Skeletal muscle cell (primary cell): ENCODE data around the gene ALDH5A1.

ENCODE experiments used
- DNase-seq: peaks from one replicate; pipeline ENCODE4 v3.0.0-alpha.2; 2010; ENCODE audit warnings: low read depth
- H3K4me3 ChIP-seq: 2 replicates; pipeline ENCODE4 v1.5.1; 2011; ENCODE audit warnings: low read depth, mild to moderate bottlenecking, control low read depth, low read length, moderate library complexity

ALDH5A1 gene

GRCh38 chr6:24549674-24550353 is 55.0 kb downstream of the ALDH5A1 start:
- H3K4me3 ChIP-seq: no peak overlapping the region
- DNase-seq: no peak

DNA sequence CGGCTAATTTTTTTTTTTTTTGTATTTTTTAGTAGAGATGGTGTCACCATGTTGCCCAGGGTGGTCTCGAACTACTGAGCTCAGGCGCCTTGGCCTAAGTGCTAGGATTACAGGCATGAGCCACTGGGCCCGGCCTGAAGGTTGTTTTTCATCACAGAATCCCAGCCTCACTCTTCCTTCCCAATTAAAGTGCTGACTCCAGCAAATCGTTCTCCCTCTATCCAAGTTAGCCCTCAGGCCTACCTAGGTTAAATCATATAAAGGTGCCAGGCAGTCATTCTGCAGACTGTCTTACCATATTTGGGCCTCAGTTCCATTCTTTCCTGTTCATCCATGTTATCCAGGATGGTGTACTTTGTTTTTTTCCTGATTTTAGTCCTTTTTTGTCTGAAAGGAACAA is 56.4 kb downstream of the ALDH5A1 start:
- no peak for DNase-seq
- no peak overlapping the region for H3K4me3 ChIP-seq

DNA sequence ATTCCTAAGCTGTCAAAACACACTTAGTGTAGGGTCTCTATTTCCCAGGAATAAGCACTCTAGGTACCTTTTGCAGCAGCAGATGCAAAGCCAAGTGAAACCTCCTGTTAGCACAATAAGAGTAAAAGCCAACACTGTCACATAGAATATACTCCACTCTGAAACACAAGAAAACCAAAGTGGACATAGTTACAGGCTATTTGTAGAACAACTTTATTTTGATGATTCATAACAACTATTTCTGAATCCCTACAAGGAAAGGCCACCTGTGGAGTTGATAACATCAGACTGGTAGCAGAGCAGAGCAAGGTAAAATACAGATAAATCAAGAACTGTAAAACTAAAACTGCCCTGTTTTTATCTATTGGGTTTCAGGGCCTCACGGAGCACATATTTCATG is 59.7 kb downstream of the ALDH5A1 start:
- no peak overlapping the region for H3K4me3 ChIP-seq
- no peak for DNase-seq

DNA sequence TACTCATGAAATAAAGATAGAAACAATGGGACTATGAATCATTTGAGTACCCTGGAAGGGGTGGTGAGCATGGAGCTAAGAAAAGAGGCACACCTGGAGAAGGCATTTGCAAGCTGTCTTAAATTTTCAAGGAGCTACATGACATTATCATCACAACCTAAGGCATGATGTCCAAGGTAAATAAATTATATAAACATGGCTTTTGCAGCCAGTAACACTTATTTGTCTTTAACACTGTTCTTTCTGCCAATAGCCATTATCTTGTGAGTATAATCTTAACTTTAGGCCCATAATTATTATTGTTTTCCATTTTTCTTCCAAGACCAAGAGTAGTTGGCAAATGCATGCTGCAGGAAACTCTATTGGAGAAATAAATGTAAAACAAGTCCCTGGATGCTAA is 63.7 kb downstream of the ALDH5A1 start:
- H3K4me3 ChIP-seq: no peak overlapping the region
- DNase-seq: no peak

- no peak for DNase-seq
- no peak overlapping the region for H3K4me3 ChIP-seq
Observed at GRCh38 chr6:24564081-24564480, 69.3 kb downstream of the ALDH5A1 start.

GRCh38 chr6:24565196-24565595 is 70.4 kb downstream of the ALDH5A1 start:
- no peak overlapping the region for H3K4me3 ChIP-seq
- DNase-seq: no peak

GRCh38 chr6:24566020-24566767 is 71.4 kb downstream of the ALDH5A1 start:
- no peak for DNase-seq
- no peak overlapping the region for H3K4me3 ChIP-seq

GRCh38 chr6:24568683-24569082 is 73.9 kb downstream of the ALDH5A1 start:
- DNase-seq: no peak
- no peak overlapping the region for H3K4me3 ChIP-seq

DNA sequence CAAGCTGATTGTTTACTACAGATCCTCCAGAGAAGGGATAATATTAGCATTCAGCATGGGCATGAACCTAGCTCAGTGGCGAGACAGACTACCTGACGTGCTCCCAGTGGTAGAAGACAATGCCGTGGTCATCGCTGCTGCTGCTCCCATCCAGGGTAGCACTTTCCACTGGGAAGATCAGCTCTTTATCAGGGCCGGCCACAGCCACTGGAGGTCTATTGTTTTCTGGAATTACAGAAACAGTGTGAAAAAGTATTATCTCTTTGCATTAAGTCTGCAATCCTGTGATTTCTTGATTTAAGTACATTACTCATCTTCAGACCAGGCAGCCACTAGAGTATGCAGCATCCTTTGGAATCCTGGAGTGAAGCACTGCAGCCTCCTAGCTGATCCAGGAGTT is 75.0 kb downstream of the ALDH5A1 start:
- DNase-seq: no peak
- H3K4me3 ChIP-seq: no peak overlapping the region

GRCh38 chr6:24571361-24571760 is 76.6 kb downstream of the ALDH5A1 start:
- no peak for DNase-seq

DNA sequence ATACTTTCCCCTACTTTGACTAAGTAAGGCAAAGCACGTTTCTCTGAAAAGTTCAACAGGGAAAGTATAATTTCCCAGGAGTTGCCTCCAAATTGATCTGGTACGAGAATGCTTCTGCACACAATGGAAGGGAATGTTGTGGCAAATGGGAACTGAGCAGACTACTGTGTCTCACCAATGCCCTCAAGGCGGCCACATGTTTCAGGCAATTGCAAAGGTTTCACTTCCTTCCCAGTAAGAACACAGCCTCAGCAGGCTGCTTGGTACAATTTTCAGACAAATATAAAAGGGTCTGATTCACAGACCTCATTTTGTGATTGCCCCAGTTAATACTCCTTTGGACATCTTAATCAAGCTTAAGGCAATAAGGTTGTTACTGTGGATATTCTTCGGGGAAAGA is 80.0 kb downstream of the ALDH5A1 start:
- no peak for DNase-seq
- H3K4me3 ChIP-seq: no peak overlapping the region

More at GRCh38 chr6:24571361-24571760, 76.6 kb downstream of the ALDH5A1 start:
- H3K4me3 ChIP-seq: no peak overlapping the region

DNA sequence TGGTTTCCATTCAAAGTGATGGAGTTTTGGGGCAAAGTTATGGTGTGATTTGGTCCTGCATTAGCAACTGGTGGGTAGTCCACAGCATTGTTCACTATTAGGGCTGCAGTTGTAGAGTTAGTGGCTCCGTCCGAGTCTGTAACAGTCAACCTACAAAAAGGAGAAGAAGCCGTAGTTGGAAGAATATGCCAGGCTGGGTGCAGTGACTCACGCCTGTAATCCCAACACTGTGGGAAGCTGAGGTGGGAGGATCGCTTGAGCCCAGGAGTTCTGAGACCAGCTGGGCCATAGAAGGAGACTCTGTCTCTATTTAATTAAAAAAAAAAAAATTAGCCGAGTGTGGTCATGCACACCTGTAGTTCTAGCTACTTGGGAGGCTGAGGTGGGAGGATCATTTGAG is 81.7 kb downstream of the ALDH5A1 start:
- no peak for DNase-seq
- H3K4me3 ChIP-seq: no peak overlapping the region

DNA sequence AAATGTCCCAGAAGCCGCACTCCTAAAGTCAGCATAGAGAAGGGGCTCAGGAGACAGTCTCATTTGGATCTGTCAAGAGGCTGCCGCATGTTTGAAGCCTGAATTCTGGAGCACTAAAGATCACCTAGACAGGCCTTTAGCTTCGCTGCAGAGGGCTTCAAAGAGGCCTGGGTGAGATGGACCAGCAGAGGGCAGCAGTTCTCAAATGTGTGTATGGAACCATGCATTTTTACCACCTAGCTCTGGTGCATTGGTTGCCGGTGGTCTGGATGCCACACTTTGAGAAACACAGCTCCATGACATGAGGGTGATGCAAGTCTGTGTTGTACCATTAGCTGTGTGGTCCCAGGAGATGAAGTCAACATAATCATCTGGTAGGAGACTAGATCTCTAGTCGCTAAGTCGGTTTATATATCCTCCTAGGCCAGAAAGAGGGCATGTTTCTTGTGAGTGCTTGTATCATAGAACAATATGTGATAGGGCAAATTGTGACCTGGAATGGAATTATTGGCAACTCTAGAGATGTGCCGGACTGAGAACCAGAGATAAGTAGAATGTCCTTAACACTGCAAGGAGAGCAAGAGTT is 86.4 kb downstream of the ALDH5A1 start:
- DNase-seq: peak; percentile 5
- H3K4me3 ChIP-seq: no peak overlapping the region

DNA sequence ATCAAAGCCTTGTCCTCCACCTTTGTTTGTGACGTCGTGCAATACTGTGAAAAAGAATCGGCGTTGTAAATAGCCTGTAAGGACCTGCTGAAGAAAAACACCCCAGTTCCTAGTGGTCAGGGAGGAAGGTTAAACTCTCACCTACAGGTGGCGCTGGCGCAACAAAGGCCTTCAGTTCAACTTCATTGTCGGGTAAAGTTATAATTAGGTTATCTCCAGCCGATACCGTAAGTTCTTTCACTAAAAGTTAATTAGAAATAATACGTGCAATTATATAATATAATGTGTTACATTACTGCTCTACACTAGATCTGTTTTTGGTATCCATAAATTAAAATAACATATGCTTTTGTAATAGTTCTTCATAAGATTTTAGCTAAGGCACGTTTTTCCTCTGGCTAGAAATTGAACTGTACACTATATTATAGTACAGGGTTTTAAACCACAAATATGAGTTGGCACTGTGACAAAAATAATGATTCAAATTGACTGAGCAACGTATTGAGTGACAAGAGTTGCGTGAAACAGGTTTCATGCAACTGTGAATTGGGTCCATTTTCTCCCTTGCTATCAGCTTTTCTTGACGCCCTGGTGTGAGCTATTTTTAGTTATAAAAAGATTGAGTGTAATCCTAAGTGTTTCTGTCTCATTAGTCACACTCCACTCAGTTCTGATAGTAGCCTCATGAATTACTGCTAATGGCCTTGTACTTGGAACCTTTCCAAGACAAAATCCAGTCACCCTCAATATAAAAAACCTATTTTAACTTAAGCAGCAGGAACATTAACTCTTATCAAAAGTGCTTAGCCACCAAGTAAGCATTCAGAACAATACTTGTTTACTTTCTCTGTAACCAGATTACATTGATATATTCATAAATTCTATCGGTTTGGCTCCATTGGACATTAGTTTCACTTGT is 89.0 kb downstream of the ALDH5A1 start:
- DNase-seq: peak; percentile 11
- no peak overlapping the region for H3K4me3 ChIP-seq

DNA sequence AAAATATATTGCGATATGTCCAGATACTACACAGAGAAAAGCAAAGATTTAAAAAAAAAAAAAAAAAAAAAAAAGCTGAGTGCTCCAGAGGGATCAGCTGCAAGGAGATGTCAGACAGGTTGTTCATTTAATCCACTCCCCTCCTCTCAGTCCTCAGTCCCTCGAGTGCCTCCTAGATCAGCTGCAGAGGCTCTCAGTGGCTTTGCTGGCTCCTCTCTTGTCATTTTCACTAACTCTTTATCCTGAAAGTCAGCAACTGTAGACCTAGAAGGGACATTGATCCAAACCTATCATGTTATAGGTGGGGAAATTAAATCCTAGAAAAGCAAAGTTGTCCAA is 89.6 kb downstream of the ALDH5A1 start:
- DNase-seq: no peak
- H3K4me3 ChIP-seq: no peak overlapping the region
